K562 (cell line): Measurements from ENCODE around the gene EXOC4. TPM values are rescaled to one million over a fixed set of nuclear protein-coding genes. Genes with fewer than 3 reads are reported as not detected.

Source experiments
- ATAC-seq: fragments of 200-7000 bp; cut with Tn5 transposase; 3 replicates; pipeline ENCODE4 v1.9.1; 2020; ENCODE audit warnings: moderate library complexity
- BruUV-seq: library from RNA; stranded (reverse); fragments of 400-500 nt; replicated peaks from 2 replicates; lab custom pipeline; 2021; lab: Mats Ljungman, UMichigan
- CTCF ChIA-PET: fragments of 300-600 bp; formaldehyde crosslinking; extraction: SDS; loops from one replicate; lab custom pipeline; 2021; ENCODE audit warnings: low intra/inter-chr PET ratio; lab: Yijun Ruan, JAX
- POLR2A ChIA-PET: fragments of 300-600, 350-650 bp; sonication (Branson Sonifier 250); formaldehyde crosslinking; extraction: SDS; loops from one replicate; lab custom pipeline; 2021; ENCODE audit warnings: antibody characterized with exemption, inconsistent platforms; lab: Yijun Ruan, JAX
- DNase-seq, 4 experiments: peaks; one replicate each; pipeline versions ENCODE4 v3.0.0 to v3.0.0-alpha.2; 2011 to 2018; ENCODE audit warnings: low spot score in 3 of 4, mixed read lengths in 3 of 4; ENCODE audit errors: extremely low read depth in 1 of 4
- FAIRE-seq: peaks from 2 replicates; lab custom pipeline; 2011; peaks lifted over from hg19 to GRCh38; lab: Jason Lieb, UNC
- H2AFZ ChIP-seq: 2 replicates; pipeline ENCODE4 v1.6.0; 2011; ENCODE audit warnings: low read depth, low read length, control low read depth, inconsistent platforms
- H3K27ac ChIP-seq: fragments of 200-600 bp; 3 replicates; pipeline ENCODE4 v1.8.0; 2011; ENCODE audit warnings: low read depth, mild to moderate bottlenecking, control low read depth, inconsistent platforms, low read length, moderate library complexity, mixed read lengths; ENCODE audit errors: extremely low read depth
- H3K27me3 ChIP-seq, 2 experiments: fragments of 300-600 bp in 1 of 2; 2 replicates in 1 of 2; 3 replicates in 1 of 2; pipeline versions ENCODE4 v1.6.0 to v1.8.0; 2011; ENCODE audit warnings: inconsistent platforms in 2 of 2, low read length in 2 of 2, mild to moderate bottlenecking in 1 of 2, mixed read lengths in 1 of 2, moderate library complexity in 1 of 2; ENCODE audit not compliant: control insufficient read depth in 2 of 2, insufficient read depth in 2 of 2
- H3K36me3 ChIP-seq: fragments of 300-600 bp; 3 replicates; pipeline ENCODE4 v1.8.0; 2011; ENCODE audit warnings: mild to moderate bottlenecking, low read length, inconsistent platforms; ENCODE audit not compliant: control insufficient read depth, insufficient read depth
- H3K4me1 ChIP-seq, 2 experiments: fragments of 200-600 bp in 1 of 2; replicated peaks in 1 of 2; 2 replicates in 1 of 2; 3 replicates in 1 of 2; pipeline versions ENCODE4 v1.5.1 to v1.8.0; 2011; ENCODE audit warnings: inconsistent platforms in 2 of 2, low read length in 2 of 2, mild to moderate bottlenecking in 1 of 2, mixed read lengths in 1 of 2, moderate library complexity in 1 of 2; ENCODE audit not compliant: control insufficient read depth in 2 of 2, insufficient read depth in 2 of 2
- H3K4me2 ChIP-seq: 2 replicates; pipeline ENCODE4 v1.6.1; 2011; ENCODE audit warnings: low read length, control low read depth, inconsistent platforms, mixed read lengths; ENCODE audit not compliant: insufficient read depth
- H3K4me3 ChIP-seq: fragments of 200-600 bp; sonication (generic), shearing (Covaris generic); 2 replicates; pipeline ENCODE4 v1.5.1; 2016; ENCODE audit warnings: control low read depth, inconsistent platforms
- H3K79me2 ChIP-seq: fragments of 200-600 bp; 3 replicates; pipeline ENCODE4 v1.8.0; 2011; ENCODE audit warnings: low read length, inconsistent platforms; ENCODE audit not compliant: control insufficient read depth, insufficient read depth
- H3K9ac ChIP-seq, 2 experiments: 2 replicates each; pipeline versions ENCODE4 v1.6.0 to v1.6.1; 2011; ENCODE audit warnings: low read depth in 2 of 2, low read length in 2 of 2, control low read depth in 1 of 2, inconsistent platforms in 1 of 2, mild to moderate bottlenecking in 1 of 2, mixed read lengths in 1 of 2; ENCODE audit not compliant: insufficient read depth in 1 of 2
- H3K9me1 ChIP-seq: one replicate; pipeline ENCODE4 v1.6.0; 2011; ENCODE audit warnings: inconsistent platforms, mild to moderate bottlenecking, low read length, moderate library complexity; ENCODE audit not compliant: control insufficient read depth, insufficient read depth
- H3K9me3 ChIP-seq: replicated peaks from 2 replicates; pipeline ENCODE4 v1.5.1; 2011; ENCODE audit warnings: low read depth, low read length, inconsistent platforms; ENCODE audit not compliant: control insufficient read depth, insufficient read depth
- H4K20me1 ChIP-seq: replicated peaks from 2 replicates; pipeline ENCODE4 v1.6.1; 2011; ENCODE audit warnings: low read length, inconsistent platforms, mixed read lengths; ENCODE audit not compliant: control insufficient read depth, insufficient read depth
- REST ChIP-seq, 2 experiments: fragments of 450-650 bp; formaldehyde crosslinking in 1 of 2; IDR thresholded peaks; 2 replicates each; pipeline versions ENCODE4 v1.4.0 to v1.6.1; 2014 to 2020; ENCODE audit warnings: mild to moderate bottlenecking in 2 of 2, borderline replicate concordance in 1 of 2, low read depth in 1 of 2
- ZNF431 ChIP-seq: sonication (generic); formaldehyde crosslinking; IDR thresholded peaks from 2 replicates; pipeline ENCODE4 v1.8.0; 2022; ENCODE audit warnings: mild to moderate bottlenecking, missing genetic modification reagents
- WGBS: fragments of 100-300 bp; shearing (Covaris generic); methylation state at CpG from one replicate; pipeline ENCODE4 v1.1.6; 2016; ENCODE audit warnings: low coverage, mixed read lengths; ENCODE audit not compliant: insufficient coverage; ENCODE audit errors: missing lambda C conversion rate; 5-methylcytosine and 5-hydroxymethylcytosine counted together
- in situ Hi-C: fragments of 300-500 bp; cut with MboI; formaldehyde crosslinking; loops from 4 replicates; pipeline ENCODE4 v1.15.0; 2018; ENCODE audit warnings: inconsistent platforms, mixed read lengths
- intact Hi-C: fragments of 100-400 bp; cut with micrococcal nuclease; formaldehyde crosslinking; loops from 2 replicates; pipeline ENCODE4 v1.14.2; 2022
- polyA plus RNA-seq, 8 experiments: library from polyadenylated mRNA; depleted of rRNA in 4 of 8; stranded (reverse) in 5 of 8; unstranded in 3 of 8; fragments of >200 nt; fragmentation: Nextera tagmentation in 2 of 8; fragmentation: Illumina TruSeq in 1 of 8; extraction: Ambion mirVana in 2 of 8; extraction: Trizol in 1 of 8; gene quantifications; 2 replicates each; pipeline versions ENCODE4 v1.2.1 to v1.2.3, GENCODE V29; 2011 to 2014; ENCODE audit warnings: inconsistent platforms in 1 of 8, missing spikeins in 1 of 8
- total RNA-seq, 7 experiments: library from RNA; depleted of rRNA in 6 of 7; stranded (reverse); fragments of >200 nt in 6 of 7; fragmentation: Illumina TruSeq in 2 of 7; extraction: Trizol in 2 of 7; gene quantifications; 2 replicates each; pipeline versions ENCODE4 v1.2.1 to v1.2.3, GENCODE V29; 2011 to 2021; ENCODE audit warnings: low replicate concordance in 1 of 7

The EXOC4 gene
- total and polyA plus RNA-seq, 9 of the 15 experiments (the other 6 are each of a cell fraction or from before 2014, with no cell fraction given): 18.5 to 73.1 (median 46.6) TPM

DNA sequence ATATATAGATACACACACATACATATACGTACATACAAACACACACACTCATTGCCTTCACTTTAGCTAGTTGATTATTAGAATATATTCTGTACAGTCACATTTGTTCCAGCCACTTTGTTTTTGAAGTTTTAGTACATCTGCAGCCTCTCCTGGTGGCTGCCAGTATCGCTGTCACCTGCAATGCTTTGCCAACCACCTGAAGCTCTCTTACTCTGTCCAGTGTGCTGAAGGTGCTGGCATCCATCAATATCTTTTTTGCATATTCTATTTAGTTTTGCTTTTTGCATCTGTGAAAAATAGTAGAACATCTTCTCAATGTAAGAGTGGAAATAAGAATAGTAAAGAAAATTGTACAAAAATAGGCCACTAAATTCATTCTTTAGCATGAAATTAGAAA is 388.6 kb downstream of the EXOC4 start:
- POLR2A ChIA-PET: no interaction called here
- in situ Hi-C loops: no loop called here
- FAIRE-seq: no peak

More for the DNA sequence above, 388.6 kb downstream of the EXOC4 start:
- H4K20me1 ChIP-seq: no peaks in the 10 kb centered on the region
- TF ChIP-seq ZNF431 (CRISPR knock-in tag) (no peak), REST (IDR thresholded peaks at IDR 0.05; ENCODE audit: borderline replicate concordance) (peak; percentile 63), REST (CRISPR knock-in tag; IDR thresholded peaks at IDR 0.05; ENCODE audit: low read depth) (no peak)
- H3K4me2 ChIP-seq: no peak overlapping the region
- no peaks in the 10 kb centered on the region for H3K27me3 ChIP-seq
- ATAC-seq (no peak), DNase-seq (no peak)
- H3K9ac ChIP-seq: no peak overlapping the region
- WGBS: 58% methylated on average over 2 of the region's 2 CpGs
- no peaks in the 10 kb centered on the region for H3K4me1 ChIP-seq
- no peak overlapping the region for H2AFZ ChIP-seq
- no peaks in the 10 kb centered on the region for H3K9me1 ChIP-seq
- CTCF ChIA-PET: no interaction called here
- H3K79me2 ChIP-seq: no peaks in the 10 kb centered on the region
- H3K36me3 ChIP-seq: no peaks in the 10 kb centered on the region
- BruUV-seq: no TSS peak
- H3K9me3 ChIP-seq: no peaks in the 10 kb centered on the region
- H3K4me3 ChIP-seq: no peak overlapping the region
- H3K27ac ChIP-seq: no peak overlapping the region
- intact Hi-C loops: no loop called here
